T-helper 1 cell treated with Interleukin-12 subunit alpha and Interleukin-12 subunit beta and Interleukin-4 antibody, amounts not matched to agents 30 μg/mL and 1 μg/mL, for 36 hours (primary cell): Measurements from ENCODE around the gene UBR4.

Experiments
- H3K27ac Mint-ChIP-seq: one replicate; pipeline ENCODE4 v1.8.0; 2021; ENCODE audit warnings: mild to moderate bottlenecking, mixed read lengths
- H3K27me3 Mint-ChIP-seq: one replicate; pipeline ENCODE4 v1.8.0; 2021; ENCODE audit warnings: low read depth, mixed read lengths
- H3K36me3 Mint-ChIP-seq: one replicate; pipeline ENCODE4 v1.8.0; 2021; ENCODE audit warnings: low read depth, mixed read lengths
- H3K4me1 Mint-ChIP-seq: one replicate; pipeline ENCODE4 v1.8.0; 2021; ENCODE audit warnings: low read depth, mixed read lengths
- H3K4me3 Mint-ChIP-seq: one replicate; pipeline ENCODE4 v1.8.0; 2021; ENCODE audit warnings: mild to moderate bottlenecking, moderate library complexity, mixed read lengths
- H3K9me3 Mint-ChIP-seq: one replicate; pipeline ENCODE4 v1.8.0; 2021; ENCODE audit warnings: mixed read lengths

Gene UBR4

DNA sequence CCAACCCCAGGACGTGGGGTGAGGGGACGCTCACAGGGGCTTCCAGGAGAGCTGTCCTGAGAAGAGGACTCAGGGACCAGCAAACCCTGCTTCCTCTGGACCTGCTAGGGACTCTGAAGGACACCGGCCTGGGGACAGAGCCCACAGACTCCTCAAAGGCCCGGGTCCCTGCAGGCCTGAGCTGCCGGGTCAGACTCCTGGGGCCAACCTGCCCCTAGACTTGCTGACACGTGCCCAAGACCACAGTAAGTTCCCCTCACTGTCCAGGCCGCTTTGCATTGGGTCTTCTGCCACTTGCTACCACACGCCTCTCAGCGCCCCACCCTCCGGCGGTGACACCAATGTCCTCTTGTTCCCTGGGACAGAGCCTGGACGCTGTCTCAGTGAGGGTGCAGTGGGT, 146.9 kb downstream of the UBR4 start:
- Mint-ChIP-seq H3K9me3 (peaks cover 14% of the 10 kb centered on the region), H3K27ac (no peak overlapping the region), H3K4me3 (no peak overlapping the region), H3K27me3 (peaks cover 5% of the 10 kb centered on the region), H3K4me1 (peaks cover 15% of the 10 kb centered on the region), H3K36me3 (peaks cover 8% of the 10 kb centered on the region)

DNA sequence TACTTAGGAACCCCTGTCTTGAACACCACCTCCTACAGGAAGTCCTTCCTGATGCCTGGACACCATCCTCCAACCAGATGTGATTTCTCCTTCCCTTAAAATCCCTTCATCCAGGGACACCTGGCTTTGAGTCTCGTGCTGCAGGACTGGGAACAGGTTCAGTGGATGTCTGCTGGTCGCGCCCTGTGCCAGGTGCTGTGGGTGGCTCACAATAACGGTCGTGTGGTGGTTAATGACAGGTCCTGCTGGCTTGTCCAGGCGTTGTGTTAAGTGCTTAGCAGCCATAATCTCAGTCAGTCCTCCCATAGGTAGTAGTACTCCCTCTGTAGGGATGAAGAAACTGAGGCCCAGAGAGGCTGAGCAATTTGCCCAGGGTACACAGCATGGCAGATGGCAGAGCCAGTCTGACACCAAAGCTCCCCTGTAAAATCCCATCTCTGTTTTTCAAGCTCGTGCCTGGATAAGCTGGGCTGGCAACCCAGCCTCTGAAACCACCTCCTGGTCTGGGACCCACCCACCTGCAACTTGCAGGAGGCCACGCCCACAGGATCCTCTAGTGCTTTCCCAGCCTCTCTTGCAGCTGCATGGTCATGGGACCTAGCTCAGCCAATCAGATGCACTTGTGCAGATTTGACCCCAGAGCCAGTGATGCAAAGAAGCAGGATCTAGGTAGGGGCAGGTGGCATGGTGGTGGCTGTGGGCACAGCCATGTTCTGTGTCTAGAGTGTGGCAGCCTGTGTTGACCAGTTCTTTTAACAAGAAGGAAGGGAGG, 147.6 kb downstream of the UBR4 start:
- H3K36me3 Mint-ChIP-seq = peaks cover 8% of the 10 kb centered on the region
- H3K9me3 Mint-ChIP-seq = peaks cover 14% of the 10 kb centered on the region
- H3K27ac Mint-ChIP-seq = peak overlapping the region; percentile 43
- H3K4me1 Mint-ChIP-seq = peaks cover 15% of the 10 kb centered on the region
- H3K27me3 Mint-ChIP-seq = peaks cover 5% of the 10 kb centered on the region
- H3K4me3 Mint-ChIP-seq = no peak overlapping the region

GRCh38 chr1:19061798-19062197, 148.3 kb downstream of the UBR4 start:
- peaks cover 14% of the 10 kb centered on the region for H3K9me3 Mint-ChIP-seq
- H3K27ac Mint-ChIP-seq = peak overlapping the region; percentile 43
- H3K36me3 Mint-ChIP-seq = peaks cover 8% of the 10 kb centered on the region
- no peak overlapping the region for H3K4me3 Mint-ChIP-seq
- H3K27me3 Mint-ChIP-seq = peaks cover 11% of the 10 kb centered on the region
- peaks cover 15% of the 10 kb centered on the region for H3K4me1 Mint-ChIP-seq

DNA sequence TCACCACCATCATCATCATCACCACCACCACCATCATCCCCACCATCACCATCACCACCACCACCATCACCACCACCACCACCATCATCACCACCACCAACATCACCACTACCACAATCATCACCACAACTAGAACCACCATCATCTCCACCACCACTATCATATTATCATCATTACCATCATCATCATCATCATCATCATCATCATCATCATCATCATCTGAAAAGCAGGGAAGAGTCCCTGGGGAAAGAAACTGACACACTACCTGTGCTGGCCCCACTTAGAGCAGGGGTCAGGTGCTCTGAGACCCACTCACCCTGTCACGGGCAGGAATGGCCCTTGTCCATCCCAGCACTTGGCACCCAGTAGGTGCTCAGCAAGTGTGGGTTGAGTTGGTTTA, 148.7 kb downstream of the UBR4 start:
- Mint-ChIP-seq H3K36me3 (peaks cover 8% of the 10 kb centered on the region), H3K27me3 (peaks cover 15% of the 10 kb centered on the region), H3K4me1 (peaks cover 15% of the 10 kb centered on the region), H3K9me3 (peaks cover 14% of the 10 kb centered on the region), H3K27ac (peak overlapping the region; percentile 86), H3K4me3 (peak overlapping the region; percentile 12)

GRCh38 chr1:19059773-19060172, 150.3 kb downstream of the UBR4 start:
- Mint-ChIP-seq H3K27ac (no peak overlapping the region), H3K9me3 (peaks cover 14% of the 10 kb centered on the region), H3K27me3 (peaks cover 31% of the 10 kb centered on the region), H3K36me3 (peaks cover 8% of the 10 kb centered on the region), H3K4me1 (peaks cover 18% of the 10 kb centered on the region), H3K4me3 (no peak overlapping the region)

DNA sequence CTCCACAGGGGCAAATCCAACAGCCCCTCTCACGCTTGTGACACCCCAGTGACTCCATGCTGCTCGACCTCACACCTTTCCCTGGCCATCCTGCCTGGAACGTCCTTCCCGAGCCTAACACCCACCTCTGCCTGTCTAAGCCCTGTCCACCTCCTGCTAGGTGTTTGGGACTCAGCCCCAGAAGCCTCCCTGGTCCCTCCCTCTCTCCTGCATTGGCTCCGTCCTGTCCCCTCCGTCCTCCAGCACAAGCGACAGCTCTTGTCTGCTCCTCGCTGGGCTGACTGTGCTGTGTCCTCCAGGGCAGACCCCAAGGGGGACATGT, 151.6 kb downstream of the UBR4 start:
- Mint-ChIP-seq H3K4me1 (peaks cover 18% of the 10 kb centered on the region), H3K9me3 (peaks cover 14% of the 10 kb centered on the region), H3K27me3 (peaks cover 39% of the 10 kb centered on the region)

DNA sequence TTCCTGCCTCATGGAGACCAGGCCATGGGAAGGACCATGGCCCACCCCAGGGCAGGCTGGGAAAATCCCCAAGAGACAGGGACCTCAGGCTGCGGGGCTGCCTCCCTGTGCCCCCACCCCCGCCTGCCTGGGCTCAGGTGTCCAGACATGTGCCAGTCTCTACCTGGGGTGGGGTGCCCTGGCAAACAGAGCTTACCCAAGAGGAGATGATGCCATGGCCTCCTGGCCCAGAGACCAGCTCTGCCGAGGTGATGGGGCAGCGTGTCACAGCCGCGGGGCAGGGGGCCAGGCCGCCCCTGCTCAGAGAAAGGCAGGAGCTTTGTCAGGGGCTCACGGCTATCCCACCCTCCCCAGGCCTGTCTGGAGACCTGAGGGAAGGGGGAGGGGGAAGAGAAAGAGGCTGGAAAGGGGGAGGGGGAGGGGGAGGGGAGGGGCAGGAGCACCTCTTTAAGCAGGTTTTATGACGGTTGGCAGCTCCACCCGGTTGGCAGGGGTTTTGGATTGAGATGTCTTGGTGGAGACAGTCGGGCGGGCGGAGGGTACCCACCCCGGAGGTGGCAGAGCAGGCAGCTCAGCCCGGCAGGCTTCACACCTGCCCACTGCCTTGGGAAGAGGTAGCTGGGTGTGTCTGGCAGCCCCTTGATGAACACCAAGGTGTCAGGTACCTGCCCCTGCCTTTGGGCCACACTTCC, 152.1 kb downstream of the UBR4 start:
- no peak overlapping the region for H3K4me3 Mint-ChIP-seq
- H3K4me1 Mint-ChIP-seq = peaks cover 18% of the 10 kb centered on the region
- no peak overlapping the region for H3K27ac Mint-ChIP-seq
- H3K36me3 Mint-ChIP-seq = peaks cover 8% of the 10 kb centered on the region
- H3K9me3 Mint-ChIP-seq = peaks cover 14% of the 10 kb centered on the region
- peaks cover 40% of the 10 kb centered on the region for H3K27me3 Mint-ChIP-seq

More for the DNA sequence above, 151.6 kb downstream of the UBR4 start:
- Mint-ChIP-seq H3K36me3 (peaks cover 8% of the 10 kb centered on the region), H3K4me3 (no peak overlapping the region), H3K27ac (no peak overlapping the region)

- Mint-ChIP-seq H3K27me3 (peaks cover 46% of the 10 kb centered on the region), H3K4me3 (no peak overlapping the region), H3K4me1 (peaks cover 14% of the 10 kb centered on the region), H3K27ac (no peak overlapping the region), H3K36me3 (peaks cover 8% of the 10 kb centered on the region), H3K9me3 (peaks cover 10% of the 10 kb centered on the region)
These were observed 152.8 kb downstream of the UBR4 start for GRCh38 chr1:19057182-19057779.

DNA sequence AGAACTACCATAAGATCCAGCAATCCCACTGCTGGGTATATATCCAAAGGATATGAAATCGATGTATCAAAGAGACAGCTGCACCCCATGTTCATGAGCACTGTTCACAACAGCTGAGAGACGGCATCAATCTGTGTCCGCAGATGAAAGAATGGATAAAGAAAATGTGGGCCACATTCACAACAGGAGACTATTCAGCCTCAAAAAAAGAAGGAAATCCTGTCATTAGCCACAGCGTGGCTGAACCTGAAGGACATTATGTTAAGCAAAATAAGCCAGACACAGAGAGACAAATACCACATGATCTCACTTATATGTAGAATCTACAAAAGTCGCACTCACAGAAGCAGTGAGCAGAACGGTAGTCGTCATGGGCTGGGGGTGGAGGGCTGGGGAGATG, 154.4 kb downstream of the UBR4 start:
- Mint-ChIP-seq H3K9me3 (no peaks in the 10 kb centered on the region), H3K27me3 (peaks cover 42% of the 10 kb centered on the region)

GRCh38 chr1:19055001-19055400, 155.1 kb downstream of the UBR4 start:
- H3K4me3 Mint-ChIP-seq = no peak overlapping the region

More for the DNA sequence above, 154.4 kb downstream of the UBR4 start:
- no peak overlapping the region for H3K4me3 Mint-ChIP-seq
- no peak overlapping the region for H3K27ac Mint-ChIP-seq
- H3K4me1 Mint-ChIP-seq = peaks cover 3% of the 10 kb centered on the region
- H3K36me3 Mint-ChIP-seq = no peaks in the 10 kb centered on the region

GRCh38 chr1:19054216-19054615, 155.8 kb downstream of the UBR4 start:
- H3K4me3 Mint-ChIP-seq = no peak overlapping the region
- no peaks in the 10 kb centered on the region for H3K36me3 Mint-ChIP-seq
- peaks cover 3% of the 10 kb centered on the region for H3K4me1 Mint-ChIP-seq
- no peaks in the 10 kb centered on the region for H3K9me3 Mint-ChIP-seq
- H3K27me3 Mint-ChIP-seq = peaks cover 44% of the 10 kb centered on the region
- no peak overlapping the region for H3K27ac Mint-ChIP-seq

More at GRCh38 chr1:19055001-19055400, 155.1 kb downstream of the UBR4 start:
- H3K36me3 Mint-ChIP-seq = no peaks in the 10 kb centered on the region
- H3K27me3 Mint-ChIP-seq = peaks cover 44% of the 10 kb centered on the region
- no peak overlapping the region for H3K27ac Mint-ChIP-seq
- no peaks in the 10 kb centered on the region for H3K9me3 Mint-ChIP-seq
- H3K4me1 Mint-ChIP-seq = peaks cover 3% of the 10 kb centered on the region

DNA sequence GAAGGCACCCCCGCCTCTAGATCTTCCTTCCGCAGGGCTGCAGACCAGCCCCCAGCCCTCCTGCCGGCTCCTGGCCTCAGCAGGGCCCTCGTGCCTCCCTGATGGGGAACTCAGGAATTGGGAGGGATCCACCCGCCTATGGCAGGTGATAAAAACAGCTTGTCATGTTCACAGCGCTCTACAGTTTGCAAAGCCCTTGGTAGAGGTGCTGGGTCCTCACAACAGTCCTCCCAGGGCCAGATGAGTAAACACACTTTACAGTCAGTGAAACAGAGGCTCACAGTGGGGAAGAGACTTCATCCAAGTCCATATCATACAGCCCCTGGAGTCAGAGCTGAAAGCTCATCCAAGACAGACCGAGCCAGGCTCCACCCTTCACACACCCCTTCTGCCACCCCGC, 156.6 kb downstream of the UBR4 start:
- no peaks in the 10 kb centered on the region for H3K36me3 Mint-ChIP-seq
- H3K27me3 Mint-ChIP-seq = peaks cover 44% of the 10 kb centered on the region
- H3K27ac Mint-ChIP-seq = no peak overlapping the region
- peaks cover 3% of the 10 kb centered on the region for H3K4me1 Mint-ChIP-seq
- no peaks in the 10 kb centered on the region for H3K9me3 Mint-ChIP-seq
- no peak overlapping the region for H3K4me3 Mint-ChIP-seq

GRCh38 chr1:19049798-19050197, 160.3 kb downstream of the UBR4 start:
- no peak overlapping the region for H3K4me3 Mint-ChIP-seq
- no peaks in the 10 kb centered on the region for H3K4me1 Mint-ChIP-seq
- H3K36me3 Mint-ChIP-seq = no peaks in the 10 kb centered on the region
- no peaks in the 10 kb centered on the region for H3K9me3 Mint-ChIP-seq
- no peak overlapping the region for H3K27ac Mint-ChIP-seq
- H3K27me3 Mint-ChIP-seq = peaks cover 24% of the 10 kb centered on the region

GRCh38 chr1:19049128-19049768, 160.8 kb downstream of the UBR4 start:
- Mint-ChIP-seq H3K9me3 (no peaks in the 10 kb centered on the region), H3K36me3 (no peaks in the 10 kb centered on the region), H3K4me3 (no peak overlapping the region), H3K27me3 (peaks cover 21% of the 10 kb centered on the region), H3K27ac (no peak overlapping the region), H3K4me1 (no peaks in the 10 kb centered on the region)
